ENCODE data around the gene ATP5PB.

The ATP5PB gene, protein sequence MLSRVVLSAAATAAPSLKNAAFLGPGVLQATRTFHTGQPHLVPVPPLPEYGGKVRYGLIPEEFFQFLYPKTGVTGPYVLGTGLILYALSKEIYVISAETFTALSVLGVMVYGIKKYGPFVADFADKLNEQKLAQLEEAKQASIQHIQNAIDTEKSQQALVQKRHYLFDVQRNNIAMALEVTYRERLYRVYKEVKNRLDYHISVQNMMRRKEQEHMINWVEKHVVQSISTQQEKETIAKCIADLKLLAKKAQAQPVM

DNA sequence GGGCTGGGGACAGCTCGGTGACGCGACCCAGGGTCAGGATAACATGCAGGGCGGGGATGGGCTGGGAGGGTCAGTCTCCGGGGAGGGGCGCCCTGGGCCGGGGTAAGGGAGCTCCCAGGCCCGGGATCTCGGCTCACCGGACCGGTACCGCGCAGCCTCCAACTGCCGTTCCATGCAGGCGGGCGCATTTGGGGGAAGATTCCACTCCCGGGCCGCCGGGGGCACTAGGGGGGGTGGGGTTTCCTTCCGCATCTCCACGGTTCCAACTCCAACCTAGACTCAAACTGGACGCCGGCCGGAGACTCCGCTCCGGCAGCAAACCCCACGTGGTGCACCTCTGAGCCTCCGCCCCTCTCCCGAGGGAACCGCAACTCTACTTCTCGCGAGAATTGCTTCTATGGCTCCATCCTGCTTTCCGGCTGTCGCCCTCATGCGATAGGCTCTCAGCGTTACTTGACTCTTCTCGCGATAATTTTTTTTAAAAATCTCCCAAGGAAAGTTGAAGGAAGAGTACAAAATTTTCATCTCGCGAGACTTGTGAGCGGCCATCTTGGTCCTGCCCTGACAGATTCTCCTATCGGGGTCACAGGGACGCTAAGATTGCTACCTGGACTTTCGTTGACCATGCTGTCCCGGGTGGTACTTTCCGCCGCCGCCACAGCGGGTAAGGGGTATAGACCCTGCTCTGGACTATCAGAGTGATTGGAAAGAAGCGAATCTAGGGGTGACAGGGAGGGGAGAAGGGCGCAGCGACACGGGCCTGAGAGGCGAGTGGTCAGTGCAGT, at the start of gene ATP5PB, which contains the start of gene WDR77:
Gene ATP5PB (plus strand): TSS at position 547 of the 785 bp plus-strand sequence. CDS start 78 bp downstream, at position 625.
Gene WDR77 (minus strand): TSS at position 339 of the 785 bp plus-strand sequence. CDS start 87 bp downstream, at position 252.
- in situ Hi-C loops (cut with HindIII; ENCODE audit: low pct_ligation_motif_present, low pct_unique_long_range_greater_than_20kb, low sequenced_read_pairs): no loop called here
- DNase-seq: peak; percentile 99

GRCh38 chr1:111399792-111400610, 49.3 kb upstream of the ATP5PB start:
- DNase-seq: peak; percentile 49
- in situ Hi-C loops (cut with HindIII; ENCODE audit: low pct_ligation_motif_present, low pct_unique_long_range_greater_than_20kb, low sequenced_read_pairs): no loop called here

GRCh38 chr1:111402083-111402482, 47.2 kb upstream of the ATP5PB start:
- in situ Hi-C loops (cut with HindIII; ENCODE audit: low pct_ligation_motif_present, low pct_unique_long_range_greater_than_20kb, low sequenced_read_pairs): no loop called here
- DNase-seq: no peak

DNA sequence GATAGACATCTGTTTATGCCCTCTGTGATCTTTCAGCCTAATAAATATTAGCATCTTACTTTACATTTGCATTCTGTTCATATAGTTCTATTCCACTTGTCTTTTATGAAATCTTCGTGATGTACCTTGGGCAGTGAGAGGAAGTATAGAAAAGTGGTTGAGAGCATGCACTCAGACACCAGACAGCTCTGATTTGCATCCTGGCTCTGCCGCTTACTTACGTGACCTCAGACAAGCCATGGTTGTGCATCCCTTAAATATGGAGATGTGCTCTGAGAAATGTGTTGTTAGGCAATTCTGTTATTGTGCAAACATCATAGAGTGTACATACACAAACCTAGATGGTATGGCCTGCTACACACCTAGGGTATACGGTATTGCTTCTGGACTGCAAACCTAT, 44.7 kb upstream of the ATP5PB start:
- in situ Hi-C loops (cut with HindIII; ENCODE audit: low pct_ligation_motif_present, low pct_unique_long_range_greater_than_20kb, low sequenced_read_pairs): no loop called here
- no peak for DNase-seq

DNA sequence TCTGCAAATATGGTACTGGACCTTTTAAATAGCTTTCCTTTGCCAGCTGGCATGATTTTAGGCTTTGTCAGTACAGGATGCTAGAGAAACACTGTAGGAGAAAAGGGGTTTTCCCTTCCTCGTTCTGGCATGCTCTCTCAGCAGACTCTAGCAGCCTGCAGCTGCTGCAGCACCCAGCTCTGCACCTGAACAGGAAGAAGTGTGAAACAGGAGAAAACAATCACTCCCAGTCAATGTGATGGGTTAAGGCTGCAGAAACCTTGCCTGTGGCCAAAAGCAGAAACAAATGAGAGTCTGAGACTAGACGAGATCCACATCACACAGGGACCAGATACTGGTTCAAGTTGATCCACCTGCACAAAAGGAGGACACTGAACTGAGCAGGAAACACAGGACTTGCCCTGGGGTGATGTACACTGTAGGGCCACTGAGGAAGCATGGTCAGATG, 42.9 kb upstream of the ATP5PB start:
- in situ Hi-C loops (cut with HindIII; ENCODE audit: low pct_ligation_motif_present, low pct_unique_long_range_greater_than_20kb, low sequenced_read_pairs): no loop called here
- no peak for DNase-seq

DNA sequence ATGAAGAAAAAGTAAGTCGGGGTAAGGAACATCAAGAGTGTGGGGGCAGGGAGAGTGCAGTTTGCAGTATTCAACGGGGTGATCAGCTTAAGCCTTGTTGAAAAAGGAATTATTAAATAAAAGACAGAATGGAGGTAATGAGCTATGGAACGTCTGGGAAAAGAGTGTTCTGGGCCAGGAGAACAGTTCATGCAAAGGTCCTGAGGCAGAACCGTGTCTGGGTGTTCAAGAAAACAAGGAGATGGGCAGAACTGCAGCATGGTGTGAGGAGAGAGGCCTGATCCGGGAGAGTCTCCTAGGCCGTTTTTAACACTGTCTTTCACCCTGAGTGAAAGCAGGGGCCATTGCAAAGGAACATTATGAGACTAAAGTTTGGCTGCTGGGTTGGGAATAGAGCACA, 42.0 kb upstream of the ATP5PB start:
- in situ Hi-C loops (cut with HindIII; ENCODE audit: low pct_ligation_motif_present, low pct_unique_long_range_greater_than_20kb, low sequenced_read_pairs): no loop called here

GRCh38 chr1:111412839-111413238, 36.4 kb upstream of the ATP5PB start:
- in situ Hi-C loops (cut with HindIII; ENCODE audit: low pct_ligation_motif_present, low pct_unique_long_range_greater_than_20kb, low sequenced_read_pairs): no loop called here
- DNase-seq: no peak

More for the DNA sequence above, 42.0 kb upstream of the ATP5PB start:
- DNase-seq: no peak

- no peak for DNase-seq
- in situ Hi-C loops (cut with HindIII; ENCODE audit: low pct_ligation_motif_present, low pct_unique_long_range_greater_than_20kb, low sequenced_read_pairs): no loop called here
Observed at GRCh38 chr1:111414756-111415155, 34.5 kb upstream of the ATP5PB start.

DNA sequence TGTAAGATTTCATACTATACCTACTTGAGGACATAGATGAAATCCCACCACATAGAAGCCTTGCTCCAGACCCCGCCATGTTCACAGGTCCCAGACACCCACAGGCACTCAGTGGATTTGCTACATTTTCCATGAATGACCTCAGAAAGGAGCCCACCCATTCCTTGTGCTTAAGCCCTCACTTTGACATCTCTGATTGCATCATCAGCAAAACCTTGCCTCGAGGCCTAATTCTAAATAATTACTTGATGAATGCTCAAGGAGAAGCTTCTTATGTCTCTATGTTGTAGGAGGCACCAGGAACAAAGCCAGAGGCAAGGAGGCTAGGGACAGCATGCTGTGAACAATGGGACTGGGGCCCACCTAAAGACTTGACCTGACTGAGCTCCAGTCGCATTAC, 33.8 kb upstream of the ATP5PB start:
- in situ Hi-C loops (cut with HindIII; ENCODE audit: low pct_ligation_motif_present, low pct_unique_long_range_greater_than_20kb, low sequenced_read_pairs): no loop called here
- DNase-seq: no peak

- no peak for DNase-seq
- in situ Hi-C loops (cut with HindIII; ENCODE audit: low pct_ligation_motif_present, low pct_unique_long_range_greater_than_20kb, low sequenced_read_pairs): no loop called here
Observed at GRCh38 chr1:111417755-111418154, 31.5 kb upstream of the ATP5PB start.

- DNase-seq: no peak
- in situ Hi-C loops (cut with HindIII; ENCODE audit: low pct_ligation_motif_present, low pct_unique_long_range_greater_than_20kb, low sequenced_read_pairs): no loop called here
Observed at GRCh38 chr1:111419037-111419436, 30.2 kb upstream of the ATP5PB start.

DNA sequence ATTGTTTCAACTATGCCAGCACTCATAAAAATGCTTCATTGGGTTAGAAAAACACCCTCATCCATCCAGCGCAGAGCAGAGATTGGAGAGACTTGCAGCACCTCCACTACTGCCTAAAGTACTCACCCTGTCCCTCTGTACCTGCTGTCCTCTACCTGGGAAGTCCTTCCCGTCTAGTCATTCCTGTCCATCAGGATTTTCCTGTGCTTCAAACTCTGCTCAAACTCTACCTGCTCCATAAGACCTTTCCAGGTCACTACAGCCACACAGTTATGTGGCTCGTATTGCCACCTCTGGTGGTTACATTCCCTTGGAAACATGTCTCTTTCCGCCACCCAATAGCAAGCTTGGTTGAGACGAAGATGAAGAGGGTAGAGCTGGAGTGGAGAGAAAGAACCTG, 28.9 kb upstream of the ATP5PB start:
- in situ Hi-C loops (cut with HindIII; ENCODE audit: low pct_ligation_motif_present, low pct_unique_long_range_greater_than_20kb, low sequenced_read_pairs): no loop called here
- DNase-seq: no peak

GRCh38 chr1:111422546-111423391, 26.5 kb upstream of the ATP5PB start:
- in situ Hi-C loops (cut with HindIII; ENCODE audit: low pct_ligation_motif_present, low pct_unique_long_range_greater_than_20kb, low sequenced_read_pairs): no loop called here
- DNase-seq: peak; percentile 49

DNA sequence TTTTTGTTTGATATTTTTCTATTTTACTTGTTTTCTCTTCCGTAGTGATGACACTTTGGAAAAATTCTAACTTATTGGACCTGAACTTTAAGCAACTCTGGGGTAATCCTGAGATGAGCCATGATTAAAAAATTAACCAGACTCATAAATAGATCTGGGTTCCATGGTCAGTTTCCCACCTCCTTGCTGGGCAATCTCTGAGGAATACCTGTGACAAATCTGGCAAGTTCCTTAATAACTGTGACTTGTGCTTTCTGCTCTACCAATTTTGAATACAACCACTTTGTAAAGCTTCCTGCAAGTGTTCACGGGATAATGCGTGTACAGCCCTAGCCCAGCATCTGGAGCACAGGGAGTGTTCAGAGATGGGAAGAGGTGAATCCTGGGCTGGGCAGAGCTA, 25.0 kb upstream of the ATP5PB start:
- in situ Hi-C loops (cut with HindIII; ENCODE audit: low pct_ligation_motif_present, low pct_unique_long_range_greater_than_20kb, low sequenced_read_pairs): no loop called here
- no peak for DNase-seq

DNA sequence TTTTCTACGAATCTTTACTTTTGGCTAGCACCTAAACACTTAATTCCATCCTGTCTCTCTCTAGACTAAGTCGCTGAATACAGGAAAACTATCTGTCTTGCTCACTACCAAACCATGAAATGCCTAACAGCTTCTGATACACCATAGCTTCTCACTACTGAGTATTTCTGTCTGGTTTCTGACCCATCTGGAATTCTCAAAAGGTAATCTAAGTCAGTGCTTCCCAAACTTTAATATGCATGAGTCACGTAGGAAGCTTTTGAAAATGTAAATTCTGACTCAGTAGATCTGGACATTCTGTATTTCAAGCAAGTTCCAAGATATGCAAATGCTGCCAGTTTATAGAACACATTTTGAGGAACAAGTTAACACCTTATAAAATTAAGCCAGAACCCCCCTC, 12.5 kb upstream of the ATP5PB start:
- in situ Hi-C loops (cut with HindIII; ENCODE audit: low pct_ligation_motif_present, low pct_unique_long_range_greater_than_20kb, low sequenced_read_pairs): no loop called here
- DNase-seq: no peak

DNA sequence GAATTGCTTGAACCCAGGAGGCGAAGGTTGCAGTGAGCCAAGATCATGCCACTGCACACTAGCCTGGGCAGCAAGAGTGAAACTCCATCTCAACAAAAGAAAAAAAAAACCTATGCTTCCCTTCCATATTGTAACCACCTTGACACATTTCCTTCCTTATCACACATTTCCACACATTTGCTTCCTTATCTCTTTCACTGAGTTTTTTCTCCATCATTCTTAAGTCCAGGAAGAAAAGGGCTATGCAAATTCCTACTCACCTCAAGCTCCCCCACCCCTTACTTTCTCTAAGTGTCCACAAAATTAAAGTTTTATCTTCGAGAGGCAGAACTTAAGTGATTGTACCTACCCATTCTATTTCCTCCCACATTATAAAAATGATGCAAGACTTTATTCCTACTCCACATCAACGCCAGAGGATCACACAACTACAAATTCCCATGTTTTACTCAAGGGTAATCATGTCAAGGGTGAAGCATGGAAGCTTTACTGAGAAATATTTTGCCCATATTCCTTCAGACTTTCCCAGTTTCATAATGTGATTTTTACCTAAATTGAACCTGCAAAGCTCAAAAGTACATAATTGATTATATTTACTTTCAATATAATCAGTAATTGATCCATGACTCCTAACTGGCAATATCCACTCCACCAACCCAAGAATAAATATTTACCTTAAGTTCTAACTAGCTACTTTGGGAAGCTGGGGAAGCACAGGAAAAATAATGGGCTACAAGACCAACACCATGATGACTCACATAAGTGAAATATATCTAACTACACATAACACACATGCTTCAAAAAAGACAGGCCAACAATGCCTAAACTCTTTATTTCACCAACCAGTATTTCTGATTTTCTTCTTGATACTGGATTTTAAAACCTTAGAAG, 9.6 kb upstream of the ATP5PB start:
- in situ Hi-C loops (cut with HindIII; ENCODE audit: low pct_ligation_motif_present, low pct_unique_long_range_greater_than_20kb, low sequenced_read_pairs): no loop called here
- no peak for DNase-seq

DNA sequence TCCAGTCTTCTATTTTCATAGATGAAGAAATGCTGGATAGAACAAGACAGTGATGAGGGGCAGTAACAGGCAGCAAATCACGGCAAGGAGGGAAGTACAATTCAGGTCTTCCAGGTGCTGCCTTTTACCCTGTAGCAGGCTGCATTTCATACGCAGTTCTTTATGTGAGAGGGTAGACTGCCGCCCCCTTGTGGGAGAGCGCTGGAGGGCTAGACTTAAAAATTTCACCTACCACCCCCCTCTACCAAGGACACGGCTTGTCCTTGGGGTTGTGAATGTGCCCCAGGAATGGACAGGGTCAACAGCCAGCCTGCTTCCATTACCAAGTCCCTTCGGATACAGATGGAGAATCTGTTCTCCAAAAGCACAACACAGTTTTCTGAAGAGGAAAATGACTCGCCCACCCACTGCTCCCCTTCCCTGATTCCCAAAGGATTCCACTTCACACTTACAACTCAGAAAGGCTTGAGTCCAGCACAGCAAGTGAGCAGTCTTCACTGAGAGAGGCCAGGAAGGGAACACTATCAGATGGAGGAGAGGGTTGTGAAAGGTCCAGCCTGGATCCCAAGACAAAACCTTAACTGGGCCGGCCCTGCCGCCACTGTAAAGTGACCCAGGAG, 7.6 kb upstream of the ATP5PB start:
- in situ Hi-C loops (cut with HindIII; ENCODE audit: low pct_ligation_motif_present, low pct_unique_long_range_greater_than_20kb, low sequenced_read_pairs): no loop called here
- peak; percentile 32 for DNase-seq

All from ACHN (cell line).